HG02623 (cell line): ENCODE data around the gene STAT3.
"Not testable (repeated sequence)": the region's sequence is repeated elsewhere in the genome, so short reads cannot be mapped to it uniquely, and the experiment has no call there.

Experiments used
- ATAC-seq: cut with Tn5 transposase; IDR thresholded peaks from one replicate; pipeline ENCODE4 v1.9.1; 2021; ENCODE audit warnings: moderate library complexity; ENCODE audit not compliant: unreplicated experiment

The STAT3 gene

GRCh38 chr17:42264366-42264765 lies 123.9 kb downstream of the STAT3 start:
- ATAC-seq: not testable (repeated sequence)
